ENCODE measurements around the gene MCTP1.
"Not testable (repeated sequence)": the region's sequence is repeated elsewhere in the genome, so short reads cannot be mapped to it uniquely, and the experiment has no call there.

The MCTP1 gene

GRCh38 chr5:95177456-95177855, 107.4 kb downstream of the MCTP1 start:
- DNase-seq, result no peak

- no peak for DNase-seq
Observed at GRCh38 chr5:95175106-95175505, 109.8 kb downstream of the MCTP1 start.

- no peak for DNase-seq
Observed at GRCh38 chr5:95172659-95173058, 112.2 kb downstream of the MCTP1 start.

- DNase-seq, result no peak
Observed at GRCh38 chr5:95164861-95165260, 120.0 kb downstream of the MCTP1 start.

GRCh38 chr5:95163079-95163478, 121.8 kb downstream of the MCTP1 start:
- DNase-seq, result no peak

- peak; percentile 57 for DNase-seq
Observed at GRCh38 chr5:95162231-95162992, 122.5 kb downstream of the MCTP1 start.

GRCh38 chr5:95159603-95160002, 125.3 kb downstream of the MCTP1 start:
- DNase-seq, result no peak

- peak; percentile 5 for DNase-seq
Observed at GRCh38 chr5:95155888-95156287, 129.0 kb downstream of the MCTP1 start.

- no peak for DNase-seq
Observed at GRCh38 chr5:95153511-95153910, 131.4 kb downstream of the MCTP1 start.

GRCh38 chr5:95152535-95152934, 132.4 kb downstream of the MCTP1 start:
- DNase-seq, result no peak

GRCh38 chr5:95152131-95152530, 132.8 kb downstream of the MCTP1 start:
- DNase-seq, result no peak

GRCh38 chr5:95151694-95152093, 133.2 kb downstream of the MCTP1 start:
- DNase-seq, result no peak

- no peak for DNase-seq
Observed at GRCh38 chr5:95149387-95149786, 135.5 kb downstream of the MCTP1 start.

GRCh38 chr5:95148453-95148852, 136.4 kb downstream of the MCTP1 start:
- DNase-seq, result no peak

- DNase-seq, result not testable (repeated sequence)
Observed at GRCh38 chr5:95143858-95144257, 141.0 kb downstream of the MCTP1 start.

GRCh38 chr5:95142145-95142544, 142.7 kb downstream of the MCTP1 start:
- no peak for DNase-seq

- DNase-seq, result no peak
Observed at GRCh38 chr5:95141141-95141540, 143.8 kb downstream of the MCTP1 start.

GRCh38 chr5:95134326-95134725, 150.6 kb downstream of the MCTP1 start:
- DNase-seq, result no peak

- DNase-seq, result no peak
Observed at GRCh38 chr5:95132096-95132495, 152.8 kb downstream of the MCTP1 start.

- DNase-seq, result no peak
Observed at GRCh38 chr5:95130941-95131340, 154.0 kb downstream of the MCTP1 start.

GRCh38 chr5:95124731-95125130, 160.2 kb downstream of the MCTP1 start:
- no peak for DNase-seq

- no peak for DNase-seq
Observed at GRCh38 chr5:95124101-95124500, 160.8 kb downstream of the MCTP1 start.

- DNase-seq, result no peak
Observed at GRCh38 chr5:95114902-95115301, 170.0 kb downstream of the MCTP1 start.

- DNase-seq, result no peak
Observed at GRCh38 chr5:95114305-95114704, 170.6 kb downstream of the MCTP1 start.

- no peak for DNase-seq
Observed at GRCh38 chr5:95113489-95113888, 171.4 kb downstream of the MCTP1 start.

Data from OCI-M1 (cell line).